K562 (cell line): Measurements from ENCODE around the gene LAPTM5. TPM values are rescaled to one million over a fixed set of nuclear protein-coding genes. Genes with fewer than 3 reads are reported as not detected.
A peak's percentile ranks its signal among the peaks of the same experiment; 100 is the strongest.

Experiments
- BRF2 ChIP-seq: IDR thresholded peaks from 3 replicates; pipeline ENCODE4 v1.6.1; 2011; ENCODE audit warnings: borderline replicate concordance, mild to moderate bottlenecking; ENCODE audit not compliant: insufficient read length, insufficient read depth
- CBFA2T2 ChIP-seq: fragments of 450-650 bp; conservative IDR thresholded peaks from 2 replicates; pipeline ENCODE4 v1.6.1; 2017; ENCODE audit warnings: mild to moderate bottlenecking
- CREB3 ChIP-seq: fragments of 450-650 bp; conservative IDR thresholded peaks from 2 replicates; pipeline ENCODE4 v1.6.1; 2016; ENCODE audit warnings: missing genetic modification characterization, low read depth, mild to moderate bottlenecking, missing compliant biosample characterization, moderate library complexity
- E4F1 ChIP-seq: fragments of 250-450 bp; sonication (Bioruptor Pico); IDR thresholded peaks from 2 replicates; pipeline ENCODE4 v1.5.0; 2021; ENCODE audit warnings: mild to moderate bottlenecking, borderline replicate concordance
- HNRNPLL ChIP-seq: fragments of 200-400 bp; formaldehyde crosslinking; IDR thresholded peaks from 2 replicates; pipeline ENCODE4 v1.6.1; 2017; ENCODE audit warnings: low read length, low read depth, mild to moderate bottlenecking; ENCODE audit not compliant: poor library complexity, severe bottlenecking
- ILF3 ChIP-seq: fragments of 450-650 bp; IDR thresholded peaks from 2 replicates; pipeline ENCODE4 v1.6.1; 2018; ENCODE audit warnings: antibody characterized with exemption, mild to moderate bottlenecking, moderate library complexity, borderline replicate concordance
- KLF6 ChIP-seq: fragments of 250-450 bp; sonication (Bioruptor Pico); IDR thresholded peaks from 2 replicates; pipeline ENCODE4 v1.4.0; 2020; ENCODE audit warnings: mild to moderate bottlenecking, moderate library complexity, borderline replicate concordance
- NKRF ChIP-seq: fragments of 450-650 bp; IDR thresholded peaks from 2 replicates; pipeline ENCODE4 v1.6.1; 2016; ENCODE audit warnings: borderline replicate concordance
- NR2F6 ChIP-seq: fragments of 450-650 bp; formaldehyde crosslinking; IDR thresholded peaks from 2 replicates; pipeline ENCODE4 v1.4.0; 2020; ENCODE audit warnings: mild to moderate bottlenecking
- NR3C1 ChIP-seq: sonication (generic); formaldehyde crosslinking; IDR thresholded peaks from 2 replicates; pipeline ENCODE4 v1.8.1; 2022; ENCODE audit warnings: missing genetic modification reagents
- PHB ChIP-seq: fragments of 250-450 bp; sonication (Bioruptor Pico); IDR thresholded peaks from 2 replicates; pipeline ENCODE4 v1.5.0; 2021
- POLR2B ChIP-seq: fragments of 450-650 bp; IDR thresholded peaks from 2 replicates; pipeline ENCODE4 v1.6.1; 2018; ENCODE audit warnings: low read depth; ENCODE audit not compliant: partially characterized antibody
- RHOXF2B ChIP-seq: fragments of 250-450 bp; sonication (Bioruptor Pico); conservative IDR thresholded peaks from 2 replicates; pipeline ENCODE4 v1.5.1; 2021
- SMAD4 ChIP-seq: fragments of 250-450 bp; sonication (Bioruptor Pico); conservative IDR thresholded peaks from 2 replicates; pipeline ENCODE4 v1.8.0; 2021; ENCODE audit warnings: inconsistent platforms, mild to moderate bottlenecking, moderate library complexity
- SNAPC5 ChIP-seq: fragments of 250-450 bp; sonication (Bioruptor Pico); IDR thresholded peaks from 2 replicates; pipeline ENCODE4 v1.8.0; 2021; ENCODE audit warnings: moderate library complexity, mild to moderate bottlenecking, inconsistent platforms
- TAF7 ChIP-seq: fragments of 450-650 bp; IDR thresholded peaks from 2 replicates; pipeline ENCODE4 v1.6.1; 2016; ENCODE audit warnings: missing genetic modification characterization, missing compliant biosample characterization
- YBX1 ChIP-seq: fragments of 450-650 bp; IDR thresholded peaks from 2 replicates; pipeline ENCODE4 v1.7.1; 2016; ENCODE audit warnings: mild to moderate bottlenecking
- ZBTB26 ChIP-seq: fragments of 450-650 bp; formaldehyde crosslinking; IDR thresholded peaks from 2 replicates; pipeline ENCODE4 v1.4.0; 2022; ENCODE audit warnings: missing genetic modification characterization
- ZNF41 ChIP-seq: fragments of 250-450 bp; sonication (Bioruptor Pico); conservative IDR thresholded peaks from 2 replicates; pipeline ENCODE4 v1.4.0; 2020; ENCODE audit warnings: mild to moderate bottlenecking
- polyA plus RNA-seq, 8 experiments: library from polyadenylated mRNA; depleted of rRNA in 4 of 8; stranded (reverse) in 5 of 8; unstranded in 3 of 8; fragments of >200 nt; fragmentation: Nextera tagmentation in 2 of 8; fragmentation: Illumina TruSeq in 1 of 8; extraction: Ambion mirVana in 2 of 8; extraction: Trizol in 1 of 8; gene quantifications; 2 replicates each; pipeline versions ENCODE4 v1.2.1 to v1.2.3, GENCODE V29; 2011 to 2014; ENCODE audit warnings: inconsistent platforms in 1 of 8, missing spikeins in 1 of 8
- total RNA-seq, 7 experiments: library from RNA; depleted of rRNA in 6 of 7; stranded (reverse); fragments of >200 nt in 6 of 7; fragmentation: Illumina TruSeq in 2 of 7; extraction: Trizol in 2 of 7; gene quantifications; 2 replicates each; pipeline versions ENCODE4 v1.2.1 to v1.2.3, GENCODE V29; 2011 to 2021; ENCODE audit warnings: low replicate concordance in 1 of 7

The LAPTM5 gene
- total and polyA plus RNA-seq, 9 of the 15 experiments (the other 6 are each of a cell fraction or from before 2014, with no cell fraction given) = 2.4 to 47.3 (median 20.3) TPM

- no peak for TF ChIP-seq RHOXF2B (CRISPR knock-in tag)
- TF ChIP-seq NR2F6 (CRISPR knock-in tag) = no peak
- TF ChIP-seq BRF2 = no peak
- no peak for TF ChIP-seq CBFA2T2
- TF ChIP-seq CREB3 (tag) = no peak
- TF ChIP-seq SNAPC5 (CRISPR knock-in tag) = no peak
- TF ChIP-seq KLF6 (CRISPR knock-in tag) = no peak
- TF ChIP-seq HNRNPLL = no peak
- TF ChIP-seq NKRF = no peak
- TF ChIP-seq ILF3 = no peak
- no peak for TF ChIP-seq PHB
- TF ChIP-seq YBX1 = no peak
- TF ChIP-seq E4F1 (CRISPR knock-in tag) = 0 out of 2 replicates have a peak, but pooled peaks have one; percentile 8
- TF ChIP-seq NR3C1 (CRISPR knock-in tag) = no peak
- no peak for TF ChIP-seq ZNF41 (CRISPR knock-in tag)
- no peak for TF ChIP-seq ZBTB26
- TF ChIP-seq TAF7 = no peak
- no peak for TF ChIP-seq POLR2B
- peak; percentile 53 for TF ChIP-seq SMAD4 (CRISPR knock-in tag)
Observed at GRCh38 chr1:30741239-30741894, 16.2 kb downstream of the LAPTM5 start (continued).
